Mammary epithelial cell (primary cell): ENCODE results near the gene KNSTRN.

Experiments
- CTCF ChIP-seq, 2 donors: IDR thresholded peaks in 1 of 2; conservative IDR thresholded peaks in 1 of 2; 2 replicates each; pipeline ENCODE4 v1.5.1; 2011 to 2012; ENCODE audit warnings: inconsistent platforms in 2 of 2, low read length in 2 of 2, mild to moderate bottlenecking in 2 of 2, control low read depth in 1 of 2, low read depth in 1 of 2; ENCODE audit not compliant: insufficient read depth in 1 of 2; ENCODE audit errors: extremely low read depth in 1 of 2
- EZH2 ChIP-seq: IDR thresholded peaks from 2 replicates; pipeline ENCODE4 v1.6.1; 2012; ENCODE audit warnings: low read length, inconsistent platforms, borderline replicate concordance

GRCh38 chr15:40397688-40398412 lies 15.3 kb downstream of the KNSTRN start:
- TF ChIP-seq CTCF (conservative IDR thresholded peaks at IDR 0.05 in 1 of 2, IDR thresholded peaks at IDR 0.05 in 1 of 2; ENCODE audit: extremely low read depth in 1 of 2, insufficient read depth in 1 of 2, low read depth in 1 of 2, low read length in 2 of 2) (no peak), EZH2 (no peak)
